Effector memory CD4-positive, alpha-beta T cell (primary cell): ENCODE data around the gene PFDN5.

ENCODE experiments used
- DNase-seq, 3 donors: peaks; one replicate each; pipeline ENCODE4 v3.0.0-alpha.2; 2020
- H3K27ac ChIP-seq: 2 replicates; pipeline ENCODE4 v1.7.0; 2013; ENCODE audit warnings: mild to moderate bottlenecking, low read length, moderate library complexity; ENCODE audit not compliant: insufficient read depth, poor library complexity, severe bottlenecking
- H3K27me3 ChIP-seq: replicated peaks from 2 replicates; pipeline ENCODE4 v1.7.0; 2013; ENCODE audit warnings: mild to moderate bottlenecking, low read length; ENCODE audit not compliant: insufficient read depth, control insufficient read depth, poor library complexity, severe bottlenecking
- H3K36me3 ChIP-seq: 2 replicates; pipeline ENCODE4 v1.7.0; 2013; ENCODE audit warnings: mild to moderate bottlenecking, low read length, moderate library complexity; ENCODE audit not compliant: control insufficient read depth, insufficient read depth
- H3K4me1 ChIP-seq: 2 replicates; pipeline ENCODE4 v1.7.0; 2013; ENCODE audit warnings: low read length, mild to moderate bottlenecking; ENCODE audit not compliant: control insufficient read depth, insufficient read depth, poor library complexity, severe bottlenecking
- H3K4me3 ChIP-seq: 2 replicates; pipeline ENCODE4 v1.7.0; 2013; ENCODE audit warnings: low read length, low read depth, mild to moderate bottlenecking; ENCODE audit not compliant: insufficient read depth, poor library complexity, severe bottlenecking
- H3K9me3 ChIP-seq: 2 replicates; pipeline ENCODE4 v1.7.0; 2013; ENCODE audit warnings: mild to moderate bottlenecking, low read length, moderate library complexity; ENCODE audit not compliant: control insufficient read depth

The PFDN5 gene

DNA sequence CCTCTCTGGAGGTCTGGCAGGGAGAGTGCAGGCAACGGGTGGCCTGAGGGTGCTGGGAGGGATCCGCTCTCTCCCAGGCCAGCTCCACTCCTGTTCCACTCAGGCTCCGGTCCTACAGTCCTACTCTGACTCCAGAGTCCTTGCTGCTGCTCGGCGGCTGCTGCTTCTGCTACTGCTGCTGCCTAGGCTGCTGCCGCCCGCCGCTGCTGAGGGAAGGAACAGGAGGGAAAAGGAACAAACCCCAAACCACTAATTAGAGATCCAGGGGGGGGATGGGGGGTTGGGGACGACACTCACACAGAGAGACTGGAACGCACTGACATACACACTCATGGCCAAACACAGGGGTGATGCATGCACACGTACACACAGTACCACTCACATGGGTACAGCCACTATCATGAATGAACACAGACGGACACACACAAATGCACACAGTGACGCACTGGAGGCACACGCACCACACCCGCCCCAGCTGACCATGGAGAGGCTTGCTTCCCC, 40.9 kb downstream of the PFDN5 start, which contains the start of gene SP7:
Gene SP7 (minus strand): TSS at position 174 of the 501 bp plus-strand sequence. CDS start 708 bp downstream, outside the sequence.
- no peak for DNase-seq
- H3K4me3 ChIP-seq, result no peak within 1 kb of the TSS
- no peaks in the 10 kb centered on the region for H3K4me1 ChIP-seq
- H3K27me3 ChIP-seq, result peaks cover 28% of the 10 kb centered on the region
- H3K9me3 ChIP-seq, result no peaks in the 10 kb centered on the region
- no peaks in the 10 kb centered on the region for H3K36me3 ChIP-seq
- H3K27ac ChIP-seq, result no peak within 1 kb of the TSS

DNA sequence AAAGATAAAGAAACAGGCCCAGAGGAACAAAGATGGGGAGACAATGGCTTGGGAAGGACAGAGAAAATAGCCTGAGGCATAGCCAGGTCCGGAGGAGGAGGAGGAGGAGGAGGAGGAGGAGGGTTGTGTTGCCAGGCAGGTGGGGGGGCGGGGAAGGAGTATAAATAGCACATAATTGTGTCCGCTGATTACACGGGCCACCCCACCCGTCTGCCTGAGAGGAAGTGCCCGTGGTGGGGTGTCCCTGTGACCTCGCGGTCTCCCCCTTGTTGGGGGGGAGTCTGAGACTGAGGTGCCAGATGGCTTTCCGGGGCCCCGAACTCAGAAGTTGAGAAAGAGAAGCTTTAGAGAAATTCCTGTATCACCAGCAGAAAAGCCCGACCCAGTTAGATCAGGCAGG, 42.7 kb downstream of the PFDN5 start:
- Histone ChIP-seq H3K36me3 (no peaks in the 10 kb centered on the region), H3K4me1 (no peaks in the 10 kb centered on the region), H3K9me3 (no peaks in the 10 kb centered on the region), H3K4me3 (no peak overlapping the region), H3K27me3 (peaks cover 28% of the 10 kb centered on the region), H3K27ac (no peak overlapping the region)
- no peak for DNase-seq

DNA sequence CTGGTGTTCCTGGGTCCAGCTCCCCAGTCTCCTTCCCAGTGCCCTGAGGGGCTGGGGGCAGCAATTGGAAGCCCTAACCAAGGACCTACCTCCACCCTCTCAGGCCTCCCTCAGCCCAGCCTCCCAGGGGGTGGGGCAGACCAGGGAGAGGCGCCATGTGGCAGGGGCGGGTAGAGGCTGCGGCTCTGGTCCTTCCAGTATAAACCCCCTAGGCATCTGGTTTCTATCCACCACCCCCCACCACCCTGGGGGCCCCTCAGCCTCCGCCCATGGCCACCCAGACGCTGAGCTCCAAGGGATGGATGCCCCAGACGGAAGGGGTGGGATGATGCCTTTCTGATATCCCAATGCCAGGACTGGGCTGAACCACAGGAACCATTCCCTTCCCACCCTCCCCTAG, 43.6 kb downstream of the PFDN5 start:
- Histone ChIP-seq H3K27ac (no peak overlapping the region), H3K9me3 (no peaks in the 10 kb centered on the region), H3K4me3 (no peak overlapping the region), H3K27me3 (peaks cover 28% of the 10 kb centered on the region), H3K36me3 (no peaks in the 10 kb centered on the region), H3K4me1 (peaks cover under 1% of the 10 kb centered on the region)
- DNase-seq, result no peak

DNA sequence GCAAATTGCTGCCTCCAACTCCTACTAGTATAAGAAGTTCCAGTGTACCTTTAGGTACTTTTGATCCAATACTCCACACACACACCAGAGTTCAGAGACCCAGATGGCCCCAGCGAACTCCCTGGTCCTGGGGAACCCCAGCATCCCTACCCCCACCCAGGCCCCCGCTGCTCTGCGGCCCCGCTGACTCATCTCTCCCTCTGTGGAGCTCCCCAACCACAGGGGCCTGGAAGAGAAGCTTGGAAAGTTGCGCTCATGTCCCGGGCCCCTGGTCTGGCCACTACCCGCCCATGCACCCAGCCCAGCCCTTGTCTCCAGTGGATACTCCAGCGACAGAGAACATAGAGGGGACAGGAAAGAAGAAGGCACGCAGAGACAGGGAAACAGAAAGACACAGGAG, 45.1 kb downstream of the PFDN5 start:
- Histone ChIP-seq H3K27me3 (peaks cover 25% of the 10 kb centered on the region), H3K4me1 (peaks cover 7% of the 10 kb centered on the region), H3K4me3 (no peak overlapping the region), H3K9me3 (no peaks in the 10 kb centered on the region), H3K27ac (no peak overlapping the region), H3K36me3 (no peaks in the 10 kb centered on the region)
- DNase-seq, result no peak

DNA sequence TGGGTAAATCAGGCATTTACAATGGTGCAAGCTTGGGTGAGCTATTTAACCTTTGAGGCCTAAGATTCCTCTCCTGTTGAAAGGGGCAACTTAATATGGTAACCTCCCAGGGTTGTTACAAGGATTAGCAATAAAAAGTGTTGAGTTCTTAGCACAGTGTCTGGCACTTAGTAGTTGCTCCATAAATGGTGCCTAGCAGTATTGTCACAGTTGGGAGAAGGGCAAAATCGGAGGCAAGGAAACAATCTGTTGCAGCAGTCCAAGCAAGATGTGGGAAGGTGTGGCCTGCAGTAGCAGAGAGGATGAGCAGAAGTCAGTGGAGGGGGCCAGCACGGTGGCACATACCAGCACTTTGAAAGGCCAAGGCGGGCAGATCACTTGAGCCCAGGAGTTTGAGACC, 48.1 kb downstream of the PFDN5 start:
- no peak for DNase-seq
- H3K36me3 ChIP-seq, result no peaks in the 10 kb centered on the region
- H3K9me3 ChIP-seq, result no peaks in the 10 kb centered on the region
- H3K4me3 ChIP-seq, result no peak overlapping the region
- peaks cover 7% of the 10 kb centered on the region for H3K4me1 ChIP-seq
- H3K27ac ChIP-seq, result no peak overlapping the region
- H3K27me3 ChIP-seq, result peaks cover under 1% of the 10 kb centered on the region

DNA sequence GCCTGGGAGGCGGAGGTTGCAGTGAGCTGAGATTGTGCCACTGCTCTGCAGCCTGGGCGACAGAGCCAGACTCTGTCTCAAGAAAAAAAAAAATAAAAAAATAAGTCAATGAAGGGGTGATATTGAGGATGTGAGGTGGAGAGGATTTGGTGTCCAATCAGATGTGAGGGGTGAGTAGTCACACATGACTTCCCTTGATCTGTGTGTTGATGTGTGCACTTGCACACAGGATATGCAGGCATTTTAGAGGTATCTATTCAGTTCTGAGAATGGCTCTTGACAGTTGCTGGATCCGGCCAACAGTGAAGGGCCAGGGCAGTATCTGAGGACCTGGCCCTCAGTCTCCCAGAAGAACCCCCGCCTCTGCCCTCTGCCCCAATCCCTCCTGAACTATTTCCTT, 48.6 kb downstream of the PFDN5 start:
- peaks cover 7% of the 10 kb centered on the region for H3K4me1 ChIP-seq
- H3K27me3 ChIP-seq, result no peaks in the 10 kb centered on the region
- no peak for DNase-seq
- H3K4me3 ChIP-seq, result no peak overlapping the region
- no peak overlapping the region for H3K27ac ChIP-seq
- H3K9me3 ChIP-seq, result no peaks in the 10 kb centered on the region
- H3K36me3 ChIP-seq, result no peaks in the 10 kb centered on the region

DNA sequence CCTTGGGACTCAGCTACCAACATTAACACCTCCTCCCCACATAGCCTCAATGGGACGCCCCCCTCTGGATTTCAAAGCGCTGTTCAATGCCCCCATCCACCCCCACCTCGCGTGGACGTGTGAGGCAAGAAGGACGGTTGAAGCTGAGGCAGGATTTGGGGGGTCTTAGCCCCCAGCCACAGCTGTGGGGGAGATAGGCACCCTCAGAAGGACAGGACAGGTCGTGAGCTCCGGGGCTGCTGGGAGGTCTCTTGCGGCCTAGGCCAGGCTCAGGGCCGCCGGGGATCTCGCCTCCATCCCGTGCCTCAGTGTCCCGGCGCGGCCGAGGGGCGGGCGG, 49.1 kb downstream of the PFDN5 start:
- no peaks in the 10 kb centered on the region for H3K27me3 ChIP-seq
- H3K27ac ChIP-seq, result no peak overlapping the region
- H3K4me1 ChIP-seq, result peaks cover 7% of the 10 kb centered on the region
- DNase-seq, result no peak
- no peaks in the 10 kb centered on the region for H3K9me3 ChIP-seq
- H3K36me3 ChIP-seq, result no peaks in the 10 kb centered on the region
- H3K4me3 ChIP-seq, result peak overlapping the region; percentile 32

DNA sequence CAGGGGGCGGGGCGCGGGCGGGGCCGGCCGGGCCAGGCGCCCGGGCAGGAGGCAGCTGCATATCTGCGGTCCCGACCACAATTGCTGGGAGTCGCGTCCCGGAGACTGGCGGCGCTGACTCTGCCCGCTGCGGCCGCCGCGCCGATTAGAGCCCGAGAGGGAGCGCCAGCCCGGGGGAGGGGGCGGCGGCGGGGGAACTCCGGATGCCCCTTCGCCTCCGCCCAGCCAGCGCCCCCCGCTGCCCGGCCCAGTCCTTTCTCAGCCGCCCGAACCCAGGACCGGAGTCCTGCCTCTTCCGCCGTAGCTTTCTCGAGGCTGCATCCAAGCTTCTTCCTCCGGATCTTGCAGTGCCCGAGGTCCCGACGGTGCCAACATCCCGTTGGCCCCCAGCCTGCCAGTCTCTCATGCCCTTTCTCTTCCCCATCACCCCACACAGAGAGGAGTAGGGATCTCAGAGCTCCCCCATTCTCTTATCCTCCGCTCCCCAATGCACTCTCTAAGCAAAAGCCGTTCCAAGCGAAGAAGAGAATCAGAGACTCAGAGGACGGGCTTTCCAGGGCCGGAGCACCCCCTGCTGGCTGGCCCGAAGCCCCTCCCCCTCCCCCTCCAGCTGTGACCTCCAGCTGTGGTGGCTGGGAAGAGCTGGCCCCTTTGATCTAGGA, 49.6 kb downstream of the PFDN5 start:
- DNase-seq, result peak; percentile 34 to 54 (median 37)
- H3K27ac ChIP-seq, result peak overlapping the region; percentile 48

DNA sequence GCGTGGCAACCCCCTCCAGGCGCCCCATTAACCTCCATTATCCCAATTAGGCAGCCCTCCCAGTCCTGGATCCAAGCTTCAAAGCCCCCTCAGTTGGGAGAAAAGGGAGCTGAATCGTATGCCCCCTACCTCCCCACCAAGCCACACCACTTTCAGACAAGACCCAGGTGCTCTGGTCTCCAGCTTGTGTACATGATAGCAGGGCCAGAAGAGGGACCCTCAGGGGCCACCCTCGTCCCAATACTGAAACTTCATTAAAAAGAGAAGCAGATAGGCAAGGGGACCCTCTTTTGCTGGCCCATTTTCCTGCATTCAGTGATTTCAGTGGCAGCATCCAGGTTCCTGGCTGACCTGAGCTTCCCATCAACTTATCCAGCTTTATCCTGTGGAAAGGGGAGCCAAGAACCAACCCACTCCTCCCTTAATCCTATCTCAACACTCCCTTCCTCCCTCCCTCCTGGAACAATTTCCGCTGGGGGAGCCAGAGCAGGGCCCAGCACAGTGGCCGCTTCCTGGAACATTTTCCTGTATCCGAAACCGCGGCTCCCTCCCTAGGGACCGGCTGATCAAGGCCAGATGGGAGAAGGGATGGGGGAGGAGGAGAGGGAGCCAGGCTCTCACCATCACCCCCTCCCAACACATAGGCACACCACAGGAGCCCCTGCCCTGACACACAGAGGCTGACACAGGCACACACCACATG, 50.3 kb downstream of the PFDN5 start:
- H3K27ac ChIP-seq, result peak overlapping the region; percentile 48
- no peaks in the 10 kb centered on the region for H3K9me3 ChIP-seq
- H3K4me1 ChIP-seq, result peaks cover 7% of the 10 kb centered on the region
- DNase-seq, result no peak
- no peaks in the 10 kb centered on the region for H3K27me3 ChIP-seq
- H3K36me3 ChIP-seq, result no peaks in the 10 kb centered on the region
- peak overlapping the region; percentile 69 for H3K4me3 ChIP-seq

More for the DNA sequence above, 49.6 kb downstream of the PFDN5 start:
- no peaks in the 10 kb centered on the region for H3K36me3 ChIP-seq
- H3K27me3 ChIP-seq, result no peaks in the 10 kb centered on the region
- peak overlapping the region; percentile 69 for H3K4me3 ChIP-seq
- no peaks in the 10 kb centered on the region for H3K9me3 ChIP-seq
- H3K4me1 ChIP-seq, result peaks cover 7% of the 10 kb centered on the region

DNA sequence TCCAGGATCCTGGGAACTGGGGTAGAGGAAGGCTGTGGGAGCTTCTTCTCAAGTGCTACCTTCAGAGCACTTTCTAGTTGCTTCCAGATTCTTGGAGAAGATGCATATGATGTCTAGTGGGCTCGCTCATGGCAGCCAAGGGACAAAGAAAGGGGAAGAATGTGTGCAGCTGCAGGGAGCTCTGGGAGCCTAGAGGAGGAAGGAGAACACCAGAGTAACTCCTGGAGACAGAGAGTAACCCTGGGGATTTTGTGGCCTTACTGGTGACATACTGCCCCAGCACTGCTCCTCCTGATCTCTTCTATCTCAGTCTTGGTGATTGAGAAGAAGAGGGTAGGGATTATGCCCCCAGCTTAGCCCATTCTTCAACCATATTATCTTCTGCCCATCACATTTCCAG, 51.1 kb downstream of the PFDN5 start:
- Histone ChIP-seq H3K4me3 (no peak overlapping the region), H3K9me3 (no peaks in the 10 kb centered on the region), H3K27me3 (no peaks in the 10 kb centered on the region), H3K4me1 (peaks cover 7% of the 10 kb centered on the region), H3K36me3 (no peaks in the 10 kb centered on the region), H3K27ac (no peak overlapping the region)
- no peak for DNase-seq
